ENCODE data around the gene KANSL1. TPM values are rescaled to one million over a fixed set of nuclear protein-coding genes. Genes with fewer than 3 reads are reported as not detected.

Gene KANSL1
- total RNA-seq, 2 donors from 2014 or later: 137 to 144 TPM

DNA sequence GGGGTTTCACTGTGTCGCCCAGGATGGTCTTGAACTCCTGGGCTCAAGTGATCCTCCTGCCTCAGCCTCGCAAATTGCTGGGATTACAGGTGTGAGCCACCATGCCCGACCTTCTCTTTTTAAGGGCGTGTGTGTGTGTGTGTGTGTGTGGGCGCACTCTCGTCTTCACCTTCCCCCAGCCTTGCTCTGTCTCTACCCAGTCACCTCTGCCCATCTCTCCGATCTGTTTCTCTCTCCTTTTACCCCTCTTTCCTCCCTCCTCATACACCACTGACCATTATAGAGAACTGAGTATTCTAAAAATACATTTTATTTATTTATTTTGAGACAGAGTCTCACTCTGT is 190.3 kb downstream of the KANSL1 start:
- no peak overlapping the region for H3K4me3 Mint-ChIP-seq
- TF ChIP-seq CTCF (conservative IDR thresholded peaks at IDR 0.05): no peak
- no peak overlapping the region for H3K9ac ChIP-seq (ENCODE audit: extremely low read depth, low read length, poor library complexity, severe bottlenecking)
- 67% methylated on average over 5 of the region's 7 CpGs; no CpG with 5 or more reads in 1 of the 2 experiments for WGBS, 2 experiments (ENCODE audit: insufficient coverage in 1 of 2, insufficient read length in 1 of 2)
- H3K9me3 Mint-ChIP-seq: peaks cover 2% of the 10 kb centered on the region
- H3K36me3 Mint-ChIP-seq (ENCODE audit: low read depth): no peaks in the 10 kb centered on the region
- no peak overlapping the region for H3K4me3 ChIP-seq (ENCODE audit: low read length)
- no peak overlapping the region for H3K27ac Mint-ChIP-seq
- no peaks in the 10 kb centered on the region for H3K27me3 Mint-ChIP-seq (ENCODE audit: insufficient read depth)
- no peaks in the 10 kb centered on the region for H3K4me1 Mint-ChIP-seq
- no peaks in the 10 kb centered on the region for H3K36me3 ChIP-seq (ENCODE audit: control insufficient read depth, insufficient read depth, low read length)
- no peaks in the 10 kb centered on the region for H3K4me1 ChIP-seq (ENCODE audit: control insufficient read depth, insufficient read depth, low read length)
- H3K27ac ChIP-seq (ENCODE audit: low read depth, low read length): no peak overlapping the region
- no peaks in the 10 kb centered on the region for H3K27me3 ChIP-seq (ENCODE audit: control insufficient read depth, insufficient read depth, low read length, poor library complexity, severe bottlenecking)
- no peak for DNase-seq
- no peaks in the 10 kb centered on the region for H3K9me3 ChIP-seq (ENCODE audit: control insufficient read depth, low read length)

GRCh38 chr17:46002311-46002972 is 190.8 kb downstream of the KANSL1 start:
- H3K9me3 Mint-ChIP-seq: peaks cover 2% of the 10 kb centered on the region
- Histone ChIP-seq H3K9me3 (ENCODE audit: control insufficient read depth, low read length) (no peaks in the 10 kb centered on the region), H3K36me3 (ENCODE audit: control insufficient read depth, insufficient read depth, low read length) (no peaks in the 10 kb centered on the region), H3K27me3 (ENCODE audit: control insufficient read depth, insufficient read depth, low read length, poor library complexity, severe bottlenecking) (no peaks in the 10 kb centered on the region), H3K4me1 (ENCODE audit: control insufficient read depth, insufficient read depth, low read length) (no peaks in the 10 kb centered on the region), H3K9ac (ENCODE audit: extremely low read depth, low read length, poor library complexity, severe bottlenecking) (no peak overlapping the region), H3K4me3 (ENCODE audit: low read length) (no peak overlapping the region), H3K27ac (ENCODE audit: low read depth, low read length) (no peak overlapping the region)
- 7 to 33% methylated on average over 2 to 8 of the region's 8 CpGs for WGBS, 2 experiments (ENCODE audit: insufficient coverage in 1 of 2, insufficient read length in 1 of 2)
- TF ChIP-seq CTCF (conservative IDR thresholded peaks at IDR 0.05): peak; percentile 94
- no peaks in the 10 kb centered on the region for H3K36me3 Mint-ChIP-seq (ENCODE audit: low read depth)
- H3K4me1 Mint-ChIP-seq: no peaks in the 10 kb centered on the region
- peak; percentile 96 for DNase-seq
- no peaks in the 10 kb centered on the region for H3K27me3 Mint-ChIP-seq (ENCODE audit: insufficient read depth)
- no peak overlapping the region for H3K27ac Mint-ChIP-seq
- H3K4me3 Mint-ChIP-seq: no peak overlapping the region

GRCh38 chr17:46001390-46002310 is 191.6 kb downstream of the KANSL1 start:
- no peak overlapping the region for H3K27ac ChIP-seq (ENCODE audit: low read depth, low read length)
- Mint-ChIP-seq H3K36me3 (ENCODE audit: low read depth) (no peaks in the 10 kb centered on the region), H3K9me3 (peaks cover 2% of the 10 kb centered on the region), H3K27me3 (ENCODE audit: insufficient read depth) (no peaks in the 10 kb centered on the region), H3K27ac (no peak overlapping the region), H3K4me1 (no peaks in the 10 kb centered on the region), H3K4me3 (no peak overlapping the region)
- no peaks in the 10 kb centered on the region for H3K4me1 ChIP-seq (ENCODE audit: control insufficient read depth, insufficient read depth, low read length)
- no peak overlapping the region for H3K9ac ChIP-seq (ENCODE audit: extremely low read depth, low read length, poor library complexity, severe bottlenecking)
- DNase-seq: no peak
- H3K9me3 ChIP-seq (ENCODE audit: control insufficient read depth, low read length): no peaks in the 10 kb centered on the region
- no peaks in the 10 kb centered on the region for H3K36me3 ChIP-seq (ENCODE audit: control insufficient read depth, insufficient read depth, low read length)
- no peak overlapping the region for H3K4me3 ChIP-seq (ENCODE audit: low read length)
- WGBS, 2 experiments (ENCODE audit: insufficient coverage in 1 of 2, insufficient read length in 1 of 2): 86 to 89% methylated on average over 12 to 13 of the region's 13 CpGs
- TF ChIP-seq CTCF (conservative IDR thresholded peaks at IDR 0.05): no peak
- no peaks in the 10 kb centered on the region for H3K27me3 ChIP-seq (ENCODE audit: control insufficient read depth, insufficient read depth, low read length, poor library complexity, severe bottlenecking)
